Amygdala (tissue), 56 donors: ENCODE data around the gene SYT12.
A peak's percentile ranks its signal among the peaks of the same experiment; 100 is the strongest.

Experiments
- DNase-seq, 56 donors: peaks; one replicate each; lab custom pipeline; 2025; lab: John Stamatoyannopoulos, UW

Gene SYT12

GRCh38 chr11:67053896-67054329 lies 31.0 kb downstream of the SYT12 start:
- peak in 30 of 56 donors; percentile 2 to 51 (median 28) for DNase-seq

- no peak for DNase-seq
Measured at GRCh38 chr11:67054346-67054835, 31.5 kb downstream of the SYT12 start.

- peak in 1 of 56 donors; percentile 16 for DNase-seq
Measured at GRCh38 chr11:67054836-67055523, 32.0 kb downstream of the SYT12 start.

GRCh38 chr11:67055812-67056211 lies 32.9 kb downstream of the SYT12 start:
- peak in 1 of 56 donors; percentile 19 for DNase-seq

GRCh38 chr11:67056267-67057204 lies 33.6 kb downstream of the SYT12 start, which contains the start of gene RHOD:
Gene RHOD, plus strand, starts transcription at chr11:67056847. Its CDS starts 56 bp downstream, at chr11:67056903.
- DNase-seq = no peak

- DNase-seq = no peak
Measured at GRCh38 chr11:67057205-67057672, 34.3 kb downstream of the SYT12 start.

- no peak for DNase-seq
Measured at GRCh38 chr11:67058506-67058905, 35.6 kb downstream of the SYT12 start.

GRCh38 chr11:67059671-67060070 lies 36.7 kb downstream of the SYT12 start:
- DNase-seq = no peak

- DNase-seq = no peak
Measured at GRCh38 chr11:67060111-67060522, 37.2 kb downstream of the SYT12 start.

GRCh38 chr11:67062526-67063373 lies 39.8 kb downstream of the SYT12 start:
- DNase-seq = no peak

- DNase-seq = no peak
Measured at GRCh38 chr11:67066333-67066709, 43.4 kb downstream of the SYT12 start.

GRCh38 chr11:67071420-67072284 lies 48.7 kb downstream of the SYT12 start:
- DNase-seq = peak in 36 of 56 donors; percentile 8 to 76 (median 31)

GRCh38 chr11:67072295-67072694 lies 49.4 kb downstream of the SYT12 start:
- DNase-seq = no peak

- DNase-seq = no peak
Measured at GRCh38 chr11:67073908-67074307, 51.0 kb downstream of the SYT12 start.

GRCh38 chr11:67076202-67076601 lies 53.3 kb downstream of the SYT12 start:
- DNase-seq = no peak

GRCh38 chr11:67079065-67079705 lies 56.3 kb downstream of the SYT12 start:
- DNase-seq = no peak

- no peak for DNase-seq
Measured at GRCh38 chr11:67082071-67082791, 59.3 kb downstream of the SYT12 start.

GRCh38 chr11:67083786-67084366 lies 60.9 kb downstream of the SYT12 start:
- DNase-seq = no peak
